SK-N-SH (cell line): ENCODE results near the gene SV2C.

Source experiments
- TCF12 ChIP-seq: IDR thresholded peaks from 2 replicates; pipeline ENCODE4 v1.4.0; 2012
- YY1 ChIP-seq: IDR thresholded peaks from 2 replicates; pipeline ENCODE4 v1.4.0; 2012; ENCODE audit warnings: low read depth, mild to moderate bottlenecking

GRCh38 chr5:76236684-76237083 is 153.5 kb downstream of the SV2C start:
- TF ChIP-seq YY1 = no peak
- TF ChIP-seq TCF12 = no peak
